Dermis blood vessel endothelial cell (primary cell): ENCODE data around the gene CYSRT1. TPM values are rescaled to one million over a fixed set of nuclear protein-coding genes. Genes with fewer than 3 reads are reported as not detected.
A peak's percentile ranks its signal among the peaks of the same experiment; 100 is the strongest.

Source experiments
- DNase-seq: peaks from one replicate; pipeline ENCODE4 v3.0.0; 2010
- total RNA-seq: library from RNA; depleted of rRNA; stranded (reverse); fragments of >200 nt; gene quantifications from 2 replicates; pipeline ENCODE4 v1.2.3, GENCODE V29; 2014

Gene CYSRT1
- total RNA-seq, 1 donor from 2014 or later: 0.17 TPM

DNA sequence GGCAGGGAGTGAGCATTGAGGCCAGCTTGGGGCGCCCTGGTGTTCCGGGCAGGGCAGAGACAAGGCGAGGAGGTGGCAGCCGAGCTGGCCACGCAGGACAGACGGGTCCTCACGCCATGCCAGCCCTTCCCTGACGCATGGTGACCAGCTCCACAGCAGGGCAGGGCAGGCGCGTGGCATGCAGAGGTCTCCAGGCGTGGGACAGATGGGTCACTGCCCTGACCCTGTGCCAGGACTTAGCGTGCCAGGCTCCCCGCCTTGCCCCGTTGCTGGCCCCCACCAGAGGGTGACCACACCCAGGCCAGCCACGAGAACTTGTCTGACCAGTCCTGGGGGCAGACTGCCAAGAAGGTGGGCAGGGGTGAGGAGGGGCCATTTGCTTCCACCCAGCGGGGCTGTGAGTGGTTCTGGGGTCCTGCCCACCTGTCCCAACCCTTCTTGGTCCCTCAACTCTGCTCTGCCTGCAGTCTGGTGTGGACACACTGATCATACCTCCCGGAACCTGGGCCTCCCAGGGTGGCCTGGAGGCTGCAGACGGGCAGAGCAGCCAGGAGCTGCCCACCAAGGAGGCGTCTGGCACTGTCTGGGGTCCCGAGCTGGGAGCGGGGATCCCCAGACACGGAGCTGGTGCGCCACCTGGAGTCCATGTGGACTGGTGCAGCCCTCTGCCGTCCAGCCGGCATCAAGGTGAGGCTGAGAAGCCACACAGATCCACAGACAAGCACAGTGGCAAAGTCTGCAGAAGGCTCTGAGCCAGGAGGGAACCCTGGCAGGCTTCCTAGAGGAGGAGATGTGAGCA, 2.3 kb downstream of the CYSRT1 start, which contains the start of gene RNF224:
RNF224 (plus strand) TSS at position 449 of the 799 bp plus-strand sequence. CDS start 834 bp downstream, outside the sequence.
- DNase-seq: peak; percentile 88

DNA sequence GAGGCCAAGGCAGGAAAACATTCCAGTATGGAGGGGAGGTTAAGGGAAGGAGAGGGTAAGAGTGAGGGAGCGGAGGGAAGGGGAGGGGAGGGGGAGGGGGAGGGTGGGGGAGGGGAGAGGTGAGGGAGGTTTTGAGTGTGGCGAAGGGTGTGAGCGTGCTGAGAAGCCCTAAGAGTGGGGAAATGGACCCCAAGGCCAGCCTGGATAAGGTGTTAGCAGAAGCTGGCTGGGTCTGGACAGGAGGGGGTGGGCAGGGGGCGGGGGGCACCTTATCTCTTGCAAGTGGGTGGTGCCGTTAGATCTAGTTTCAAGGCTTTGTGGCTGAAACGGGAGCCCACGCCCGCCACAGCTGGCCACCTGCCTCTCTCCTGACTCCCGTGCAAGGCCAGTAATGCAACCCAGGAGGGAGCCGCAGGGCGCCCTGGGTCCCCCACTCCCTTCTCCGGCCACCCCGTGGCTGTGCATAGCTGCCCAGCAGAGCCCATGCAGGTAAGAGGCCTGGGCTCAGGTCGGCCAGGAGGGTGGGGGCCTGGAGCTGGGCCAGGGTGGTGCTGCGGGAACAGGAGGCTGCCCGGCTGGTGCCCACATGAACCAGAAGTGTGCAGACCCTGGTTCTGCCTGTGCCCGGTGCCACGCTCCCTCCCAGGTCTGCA, 3.0 kb downstream of the CYSRT1 start:
- DNase-seq: no peak

DNA sequence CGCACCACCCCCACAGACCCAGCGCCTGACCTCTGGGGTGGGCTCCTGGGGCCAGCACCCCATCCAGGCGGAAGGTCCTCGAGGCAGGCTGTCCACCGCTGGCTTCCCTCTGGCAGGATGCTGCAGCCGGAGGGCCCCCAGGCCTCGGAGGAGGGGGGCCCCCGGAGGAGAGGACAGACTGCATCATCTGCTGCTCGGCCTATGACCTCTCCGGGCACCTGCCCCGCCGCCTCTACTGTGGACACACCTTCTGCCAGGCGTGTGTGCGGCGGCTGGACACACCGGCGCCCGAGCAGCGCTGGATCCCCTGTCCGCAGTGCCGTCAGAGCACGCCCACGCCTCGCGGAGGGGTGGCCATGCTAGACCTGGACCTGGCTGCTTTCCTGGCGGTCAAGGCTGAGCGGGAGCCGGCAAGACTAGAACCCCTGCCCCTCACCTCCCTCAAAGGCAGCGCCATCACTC, 3.6 kb downstream of the CYSRT1 start:
- no peak for DNase-seq

DNA sequence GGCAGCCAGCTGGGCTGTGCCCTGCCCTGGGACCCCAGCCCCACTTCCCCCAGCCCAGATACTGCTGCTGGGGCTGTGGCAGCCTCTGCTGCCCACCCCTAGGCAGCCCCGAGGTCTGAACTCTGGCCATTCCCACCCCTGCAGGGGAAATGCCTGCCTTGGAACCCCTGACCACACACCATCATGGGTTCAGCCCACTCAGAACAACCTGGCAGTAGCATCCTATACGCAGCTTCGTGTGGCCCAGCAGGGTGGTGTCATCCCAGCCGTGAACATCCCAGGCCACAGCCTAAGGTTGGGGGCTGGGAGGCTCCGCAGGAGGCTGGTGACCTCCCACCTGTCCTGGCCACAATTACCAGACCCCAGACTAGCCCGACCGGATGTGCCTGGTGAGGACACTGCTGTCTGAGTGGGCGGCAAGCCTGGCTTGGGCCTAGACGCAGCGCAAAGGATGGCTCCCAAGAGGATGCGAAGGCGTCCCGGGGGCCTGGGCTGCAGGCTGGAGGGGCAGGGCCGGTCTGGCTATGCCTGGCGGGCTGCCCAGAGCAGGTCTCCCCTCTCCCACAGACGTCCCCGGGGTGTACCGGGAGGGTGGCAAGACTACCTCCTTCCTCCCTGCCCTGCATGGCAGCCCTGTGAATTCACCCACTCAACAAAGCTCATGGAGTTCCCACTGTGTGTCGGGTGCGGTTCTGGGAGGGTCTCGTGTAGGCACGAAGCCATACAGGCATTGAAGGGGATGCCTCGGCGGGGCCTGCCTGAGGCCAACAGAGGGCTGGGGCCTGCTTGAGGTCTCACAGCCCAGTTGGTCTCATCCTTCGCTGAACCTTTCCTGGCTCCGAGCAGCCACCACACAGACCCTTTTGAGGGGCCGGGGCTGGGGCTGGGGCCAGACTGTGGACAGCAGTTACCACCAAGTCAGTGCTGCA, 4.3 kb downstream of the CYSRT1 start:
- DNase-seq: no peak

DNA sequence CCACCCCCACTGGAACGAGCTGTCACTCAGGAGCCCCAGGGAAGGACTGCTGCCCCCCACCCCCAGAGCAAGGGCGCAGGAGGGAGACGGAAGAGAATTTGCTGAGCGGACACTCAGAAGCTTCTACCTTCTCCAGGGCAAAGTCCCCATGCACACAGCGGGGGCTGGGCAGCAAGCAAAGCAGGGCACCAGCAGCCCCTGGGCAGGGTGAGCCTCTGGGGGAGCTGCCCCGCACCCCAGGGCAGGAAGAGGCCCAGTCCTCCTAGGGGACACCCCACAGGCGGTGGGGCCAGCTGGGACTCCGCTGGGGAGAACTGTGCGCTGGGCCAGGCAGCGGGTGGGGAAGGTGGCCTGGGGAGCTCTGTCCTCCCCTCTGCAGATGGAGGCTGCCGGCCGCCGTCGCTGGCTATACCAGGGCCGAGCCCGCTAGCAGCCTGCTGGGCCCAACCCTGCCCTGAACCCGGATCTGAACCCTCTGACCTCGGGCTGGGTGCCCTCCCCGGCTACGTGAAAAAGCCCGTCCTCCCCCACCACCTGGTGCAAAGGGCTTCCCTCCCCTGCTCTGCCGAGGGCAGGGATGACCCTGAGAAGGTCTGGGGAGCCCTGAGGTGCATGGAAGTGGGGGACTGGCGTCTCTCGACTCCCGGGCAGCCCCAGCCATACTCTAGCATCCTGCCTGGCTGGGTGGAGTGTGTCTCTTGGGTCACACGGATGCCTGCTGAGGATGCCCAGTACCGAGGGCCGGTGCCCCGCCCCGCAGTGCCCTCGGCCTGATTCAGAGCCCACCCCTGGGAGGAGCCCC, 5.1 kb downstream of the CYSRT1 start:
- DNase-seq: no peak

DNA sequence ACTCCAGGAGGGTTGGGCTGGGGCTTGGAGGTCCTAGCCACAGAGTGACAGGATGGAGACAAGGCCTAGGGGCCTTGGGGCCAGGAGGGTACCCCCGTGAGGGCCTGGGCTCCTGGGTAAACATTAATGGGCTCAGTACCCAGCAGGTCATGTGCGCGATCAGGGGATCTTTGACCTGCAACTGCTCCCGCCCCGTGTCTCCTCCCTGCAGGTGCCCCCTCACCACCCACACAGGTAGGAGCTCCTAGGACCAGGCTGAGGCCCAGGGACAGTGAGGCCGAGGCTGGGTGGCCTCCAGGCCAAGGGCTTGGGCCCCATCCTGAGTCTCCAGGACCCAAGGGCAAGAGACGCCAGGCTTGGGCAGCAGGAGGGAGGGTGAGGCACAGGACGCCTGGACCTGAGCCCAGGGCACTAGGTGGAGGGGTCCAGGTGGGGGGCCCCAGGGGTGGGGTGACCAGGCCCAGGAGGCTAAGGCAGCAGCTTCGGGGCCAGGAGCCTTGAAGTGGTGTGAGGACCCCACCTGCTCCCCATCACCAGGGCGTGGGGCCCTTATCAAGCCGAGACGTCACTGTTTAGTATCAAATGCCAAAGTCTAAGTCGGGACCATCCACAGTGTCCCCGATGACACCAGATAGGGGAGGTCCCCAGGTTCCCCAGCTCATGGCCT, 5.9 kb downstream of the CYSRT1 start, which contains the start of gene SLC34A3:
SLC34A3 (plus strand) TSS at position 197 of the 667 bp plus-strand sequence. CDS start 802 bp downstream, outside the sequence.
- no peak for DNase-seq

DNA sequence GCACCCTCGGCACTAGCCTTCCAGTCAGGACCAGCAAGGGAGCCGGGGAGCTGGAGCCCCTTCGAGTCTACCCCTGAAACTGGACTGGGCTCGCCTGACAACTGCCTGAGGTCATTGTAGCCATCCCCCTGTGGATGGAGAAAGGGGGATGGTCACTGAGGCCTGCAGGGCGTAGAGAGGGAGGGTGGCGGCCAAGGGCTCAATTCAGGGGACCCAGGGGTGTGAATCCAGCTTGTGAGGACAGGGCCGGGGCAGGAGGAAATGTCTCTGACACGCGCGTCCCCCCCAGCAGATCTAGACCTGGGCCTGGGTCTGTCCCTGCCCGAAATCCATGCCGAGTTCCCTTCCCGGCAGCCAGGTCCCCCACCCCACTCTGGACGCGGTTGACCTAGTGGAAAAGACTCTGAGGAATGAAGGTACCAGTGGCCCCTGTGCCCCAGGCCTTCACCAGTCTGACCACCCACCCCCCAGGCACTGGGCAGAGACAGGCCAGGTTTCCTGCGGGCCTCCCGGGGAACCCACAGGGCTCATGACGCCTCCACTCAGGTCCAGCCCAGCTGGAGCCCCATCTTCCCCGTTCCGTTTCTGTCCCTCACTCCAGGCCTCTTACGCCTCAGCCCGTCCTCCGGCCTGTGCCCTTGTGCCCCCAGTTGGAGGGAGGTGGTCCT, 6.5 kb downstream of the CYSRT1 start:
- no peak for DNase-seq

DNA sequence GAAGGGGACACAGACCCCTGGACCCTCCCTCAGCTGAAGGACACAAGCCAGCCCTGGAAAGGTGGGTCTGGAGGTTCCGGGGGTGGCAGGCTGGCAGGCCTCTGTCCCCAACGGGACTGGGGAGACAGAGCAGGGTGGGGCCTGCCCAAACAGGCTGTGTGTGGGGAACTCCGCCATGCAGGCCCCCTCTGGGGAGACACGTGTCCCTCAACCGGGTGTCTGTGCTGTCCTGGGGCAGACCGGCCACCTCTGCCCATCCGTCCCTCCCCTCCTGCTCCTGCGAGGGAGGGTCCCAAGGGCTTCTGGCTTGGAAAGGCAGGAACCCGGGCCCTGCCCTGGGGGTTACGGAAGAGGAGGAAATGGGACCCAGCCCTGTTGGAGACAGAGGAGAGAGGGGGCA, 7.1 kb downstream of the CYSRT1 start:
- no peak for DNase-seq

DNA sequence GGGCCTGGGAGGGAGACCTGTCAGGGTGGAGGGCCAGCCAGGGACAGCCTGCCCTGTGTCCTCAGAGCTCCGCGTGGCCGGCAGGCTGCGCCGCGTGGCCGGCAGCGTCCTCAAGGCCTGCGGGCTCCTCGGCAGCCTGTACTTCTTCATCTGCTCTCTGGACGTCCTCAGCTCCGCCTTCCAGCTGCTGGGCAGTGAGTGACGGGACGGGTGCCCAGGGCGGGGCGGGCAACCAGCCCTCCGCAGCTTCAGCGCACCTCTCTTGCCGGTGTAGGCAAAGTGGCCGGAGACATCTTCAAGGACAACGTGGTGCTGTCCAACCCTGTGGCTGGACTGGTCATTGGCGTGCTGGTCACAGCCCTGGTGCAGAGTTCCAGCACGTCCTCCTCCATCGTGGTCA, 7.5 kb downstream of the CYSRT1 start:
- no peak for DNase-seq

DNA sequence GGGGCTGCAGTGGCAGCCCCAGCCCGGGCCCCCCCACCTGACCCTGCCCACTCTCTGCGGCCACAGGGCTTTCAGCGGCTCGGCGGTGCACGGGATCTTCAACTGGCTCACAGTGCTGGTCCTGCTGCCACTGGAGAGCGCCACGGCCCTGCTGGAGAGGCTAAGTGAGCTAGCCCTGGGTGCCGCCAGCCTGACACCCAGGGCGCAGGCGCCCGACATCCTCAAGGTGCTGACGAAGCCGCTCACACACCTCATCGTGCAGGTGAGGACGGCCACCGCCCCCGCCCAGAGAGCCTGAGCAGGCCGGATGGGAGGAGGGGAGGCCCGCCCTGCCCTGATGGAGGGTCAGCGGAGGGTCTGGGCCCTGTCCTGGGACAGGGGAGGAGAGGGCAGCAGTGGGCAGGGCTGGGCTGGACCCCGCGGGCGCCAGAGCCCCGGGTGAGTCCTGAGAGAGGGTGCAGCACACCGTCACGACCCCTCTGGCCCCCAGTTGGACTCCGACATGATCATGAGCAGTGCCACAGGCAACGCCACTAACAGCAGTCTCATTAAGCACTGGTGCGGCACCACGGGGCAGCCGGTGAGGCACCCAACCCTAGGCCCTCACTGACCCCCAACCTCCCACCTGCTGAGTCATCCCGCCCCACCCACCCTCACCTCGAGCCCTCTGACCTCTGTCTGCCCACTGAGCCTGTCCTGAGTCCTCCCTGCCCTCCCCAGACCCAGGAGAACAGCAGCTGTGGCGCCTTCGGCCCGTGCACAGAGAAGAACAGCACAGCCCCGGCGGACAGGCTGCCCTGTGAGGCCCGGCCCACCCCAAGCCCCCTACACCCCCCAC, 8.4 kb downstream of the CYSRT1 start:
- DNase-seq: no peak

DNA sequence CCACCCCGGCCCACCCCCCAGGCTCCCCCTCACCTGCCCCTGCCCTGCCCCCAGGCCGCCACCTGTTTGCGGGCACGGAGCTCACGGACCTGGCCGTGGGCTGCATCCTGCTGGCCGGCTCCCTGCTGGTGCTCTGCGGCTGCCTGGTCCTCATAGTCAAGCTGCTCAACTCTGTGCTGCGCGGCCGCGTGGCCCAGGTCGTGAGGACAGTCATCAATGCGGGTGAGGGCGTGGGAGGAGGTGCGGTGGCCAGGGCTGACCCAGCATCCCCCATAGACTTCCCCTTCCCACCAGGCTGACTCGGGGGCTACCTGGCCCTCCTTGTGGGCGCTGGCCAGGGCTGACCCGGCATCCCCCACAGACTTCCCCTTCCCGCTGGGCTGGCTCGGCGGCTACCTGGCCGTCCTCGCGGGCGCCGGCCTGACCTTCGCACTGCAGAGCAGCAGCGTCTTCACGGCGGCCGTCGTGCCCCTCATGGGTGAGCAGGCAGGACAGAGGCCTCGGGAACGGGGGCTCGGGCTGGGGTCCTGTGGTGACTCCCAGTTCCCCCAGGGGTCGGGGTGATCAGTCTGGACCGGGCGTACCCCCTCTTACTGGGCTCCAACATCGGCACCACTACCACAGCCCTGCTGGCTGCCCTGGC, 9.2 kb downstream of the CYSRT1 start:
- no peak for DNase-seq

DNA sequence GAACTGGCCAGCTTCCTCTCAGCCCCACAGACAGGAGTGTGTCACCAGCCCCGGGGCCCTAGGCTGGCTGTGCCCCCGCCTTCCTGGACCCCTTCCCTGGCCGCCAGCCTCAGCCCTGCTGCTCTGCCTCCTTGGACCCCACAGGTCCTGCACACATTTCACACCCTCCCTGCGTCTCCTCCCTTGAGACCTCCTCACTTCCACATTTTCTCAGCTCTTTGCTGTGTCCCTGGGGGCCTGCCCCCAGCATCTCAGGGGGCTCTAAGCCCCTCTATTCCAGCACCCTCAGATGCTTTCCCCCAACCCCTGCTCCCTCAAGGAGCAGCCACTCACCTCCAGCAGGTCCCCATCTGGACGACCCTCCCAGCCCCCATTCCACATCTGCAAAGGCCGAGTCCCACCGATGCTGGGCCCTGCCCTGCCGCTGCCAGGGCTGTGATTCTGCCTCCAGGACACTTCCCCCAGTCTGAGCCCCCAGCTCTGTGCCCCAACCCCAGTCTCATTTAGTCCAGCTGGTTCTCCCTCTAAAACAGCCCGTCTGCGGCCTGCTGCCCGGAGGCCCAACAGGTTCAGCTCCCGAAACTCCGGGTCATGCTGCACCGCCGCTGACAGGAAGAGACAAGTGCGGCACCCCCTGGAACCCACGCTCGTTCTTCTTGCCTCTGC, 9.9 kb downstream of the CYSRT1 start:
- no peak for DNase-seq

DNA sequence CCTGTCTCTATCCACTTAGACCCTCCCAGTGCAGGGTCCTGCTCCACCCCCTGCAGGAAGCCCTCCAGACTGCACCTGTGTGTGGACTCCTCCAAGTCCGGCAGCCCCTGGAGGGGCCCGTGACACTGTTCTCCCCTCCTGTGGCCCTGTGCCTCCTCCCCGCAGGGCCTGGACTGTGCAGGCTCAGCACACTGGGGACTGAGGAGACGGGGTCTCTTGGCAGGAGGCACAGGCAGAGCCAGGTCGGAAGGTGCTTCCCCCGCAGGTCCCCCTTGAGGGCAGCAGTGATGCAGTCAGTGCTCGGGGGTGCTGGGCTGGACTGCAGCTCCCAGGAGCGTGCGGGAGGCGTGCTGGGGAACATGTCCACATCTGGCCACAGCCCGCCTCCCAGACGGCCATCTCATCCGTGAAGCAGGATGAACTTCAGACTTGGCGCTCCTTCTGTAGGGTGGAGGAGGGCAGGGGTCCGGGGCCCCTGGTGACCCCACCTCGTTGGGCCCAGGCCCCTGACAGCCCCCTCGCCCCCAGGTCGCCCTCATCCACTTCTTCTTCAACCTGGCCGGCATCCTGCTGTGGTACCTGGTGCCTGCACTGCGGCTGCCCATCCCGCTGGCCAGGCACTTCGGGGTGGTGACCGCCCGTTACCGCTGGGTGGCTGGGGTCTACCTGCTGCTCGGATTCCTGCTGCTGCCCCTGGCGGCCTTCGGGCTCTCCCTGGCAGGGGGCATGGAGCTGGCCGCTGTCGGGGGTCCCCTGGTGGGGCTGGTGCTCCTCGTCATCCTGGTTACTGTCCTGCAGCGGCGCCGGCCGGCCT, 10.7 kb downstream of the CYSRT1 start:
- DNase-seq: no peak

DNA sequence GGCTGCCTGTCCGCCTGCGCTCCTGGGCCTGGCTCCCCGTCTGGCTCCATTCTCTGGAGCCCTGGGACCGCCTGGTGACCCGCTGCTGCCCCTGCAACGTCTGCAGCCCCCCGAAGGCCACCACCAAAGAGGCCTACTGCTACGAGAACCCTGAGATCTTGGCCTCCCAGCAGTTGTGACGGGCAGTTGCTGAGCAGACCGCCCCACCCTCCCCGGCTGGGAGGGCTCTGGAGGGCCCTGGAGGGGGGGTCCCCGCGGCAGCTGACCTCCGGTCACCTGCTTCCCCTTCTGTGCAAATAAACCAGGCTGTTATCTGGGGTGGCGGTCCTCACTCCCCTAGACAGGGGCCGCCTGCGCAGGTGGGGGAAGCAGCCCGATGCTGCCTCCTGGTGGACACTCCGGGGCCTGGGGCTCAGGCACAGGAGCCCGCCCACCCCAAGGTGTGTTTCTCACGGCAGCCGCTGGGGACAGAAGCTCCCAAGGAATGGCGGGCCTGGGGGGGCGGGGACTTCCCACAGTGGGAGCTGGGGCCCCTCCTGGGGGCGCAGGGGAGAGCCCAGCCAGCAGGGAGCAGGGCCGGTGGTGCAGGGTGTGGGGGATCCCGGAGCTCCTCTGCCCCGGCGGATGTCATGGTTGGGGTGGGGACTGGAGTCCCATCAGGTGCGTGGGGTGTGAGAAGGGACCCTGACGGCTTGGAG, 11.4 kb downstream of the CYSRT1 start:
- peak; percentile 90 for DNase-seq

DNA sequence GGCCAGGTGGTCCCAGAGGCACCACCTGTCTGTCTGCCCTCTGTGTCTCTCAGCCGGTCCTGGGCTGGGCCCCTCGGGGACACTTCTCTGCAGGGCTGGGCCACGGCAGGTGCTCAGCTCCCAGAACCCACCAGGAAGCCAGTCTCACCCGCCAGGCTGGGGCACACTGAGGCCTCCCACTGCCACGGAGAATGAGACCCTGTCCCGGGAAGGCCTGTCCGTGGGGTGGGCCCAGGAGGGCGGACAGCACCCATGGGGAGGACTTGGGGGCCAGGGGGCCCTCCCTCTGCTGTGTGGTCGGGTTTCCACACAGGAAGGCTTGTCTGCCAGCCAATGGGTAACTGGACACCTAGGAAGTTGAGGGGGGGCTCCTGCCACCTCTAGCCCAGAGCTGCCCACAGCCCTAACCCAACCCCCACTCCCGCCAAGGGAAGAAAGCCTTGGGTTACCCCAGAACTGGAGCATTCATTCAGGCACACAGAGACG, 12.0 kb downstream of the CYSRT1 start:
- DNase-seq: no peak

DNA sequence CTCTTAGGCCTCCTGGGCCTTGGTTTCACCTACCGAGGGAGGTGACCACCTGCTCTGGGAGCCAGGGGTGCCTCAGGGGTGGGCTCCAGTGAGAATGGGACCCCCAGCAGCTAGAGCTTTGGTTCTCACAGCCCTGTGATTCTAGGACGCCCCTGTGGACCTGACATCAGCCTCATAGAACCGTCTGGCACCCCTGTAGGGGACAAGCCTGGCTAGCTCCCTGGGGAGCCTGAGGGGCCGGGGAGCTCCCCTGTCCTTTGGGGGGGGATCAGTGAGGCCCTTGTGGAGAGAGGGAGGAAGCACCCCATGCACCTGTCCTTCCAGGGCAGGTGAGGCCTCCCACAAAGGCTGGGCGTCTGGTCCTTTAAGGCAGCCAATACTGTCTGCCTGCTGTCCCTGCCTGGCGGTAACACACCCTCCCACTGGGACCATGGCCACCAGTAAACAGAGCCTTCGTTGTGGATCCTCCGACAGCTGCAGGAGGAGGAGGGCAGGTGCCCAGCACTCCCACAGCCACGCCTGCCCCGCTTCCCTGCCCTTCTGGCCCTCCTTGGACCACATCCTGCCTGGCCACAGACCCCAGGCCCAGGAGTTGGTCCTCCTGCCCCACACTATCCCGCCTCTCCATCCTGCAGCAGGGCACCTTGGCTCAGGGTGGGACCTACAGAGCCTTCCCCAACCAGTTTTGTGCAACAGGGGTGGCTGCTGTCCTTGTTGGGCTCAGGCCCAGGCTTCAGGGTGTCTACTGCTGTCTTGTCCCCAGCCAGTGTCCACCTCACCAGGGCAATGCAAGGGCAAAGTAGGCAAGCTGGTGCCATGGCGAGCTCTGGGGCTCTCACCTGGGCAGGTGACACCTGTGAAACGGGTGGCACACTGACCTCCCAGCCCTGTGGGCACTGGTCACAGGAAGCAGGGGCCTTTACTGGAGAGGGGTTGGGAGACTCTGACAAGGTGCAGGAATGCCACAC, 13.1 kb downstream of the CYSRT1 start:
- no peak for DNase-seq
